T47D (cell line): ENCODE data around the gene GRIA1.
A peak's percentile ranks its signal among the peaks of the same experiment; 100 is the strongest.

ENCODE experiments used
- DNase-seq, 2 experiments: peaks; one replicate each; pipeline versions ENCODE4 v3.0.0 to v3.0.0-alpha.2; 2011 to 2012; ENCODE audit warnings: low read depth in 1 of 2, low spot score in 1 of 2
- JUND ChIP-seq: IDR thresholded peaks from 2 replicates; pipeline ENCODE4 v1.6.1; 2012; ENCODE audit warnings: low read depth
- in situ Hi-C: cut with HindIII; loops from 2 replicates; pipeline ENCODE4 v1.10.0; 2016; ENCODE audit warnings: low sequenced_read_pairs, low pct_unique_long_range_greater_than_20kb

GRIA1 gene

DNA sequence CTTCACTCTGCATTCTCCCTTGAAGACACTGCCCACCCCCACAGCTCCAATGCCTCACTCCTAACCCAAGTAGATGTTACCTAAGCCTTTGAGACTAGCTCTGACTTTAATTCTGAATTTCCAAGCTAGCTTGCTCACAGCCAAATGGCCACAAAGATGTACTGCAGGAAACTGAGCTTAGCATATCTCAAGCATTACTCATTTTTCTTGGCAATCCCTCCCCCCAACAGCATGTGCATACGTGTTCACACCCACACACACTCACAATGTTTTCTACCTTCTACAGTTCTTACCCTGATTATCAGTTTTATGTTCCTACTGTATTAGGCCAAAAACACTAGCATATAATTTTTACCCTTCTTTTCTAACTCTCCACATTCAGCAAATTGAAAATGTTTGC, 13.7 kb upstream of the GRIA1 start:
- no peak for DNase-seq
- TF ChIP-seq JUND: no peak
- in situ Hi-C loops: no loop called here

DNA sequence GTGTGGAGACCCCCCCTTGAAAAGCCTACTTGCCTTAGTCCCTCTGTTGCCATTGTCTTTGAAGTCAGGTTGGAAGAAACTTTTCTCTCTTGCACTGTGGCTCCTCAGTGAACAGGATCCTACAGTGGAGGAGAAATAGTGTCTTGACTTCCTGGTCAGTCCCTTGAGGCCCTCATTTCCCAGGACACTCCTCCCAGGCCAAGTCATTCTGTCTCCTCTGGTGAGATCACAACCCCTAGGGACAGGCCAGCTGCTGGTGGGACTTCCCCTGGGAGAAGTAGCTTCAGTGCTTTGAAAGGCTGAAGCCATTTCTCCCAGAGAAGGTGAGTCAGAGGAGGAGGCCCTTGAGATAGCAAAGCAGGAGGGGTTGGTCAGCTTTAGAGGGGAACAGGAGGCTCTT, 10.1 kb upstream of the GRIA1 start:
- TF ChIP-seq JUND: no peak
- DNase-seq: no peak
- in situ Hi-C loops: no loop called here

DNA sequence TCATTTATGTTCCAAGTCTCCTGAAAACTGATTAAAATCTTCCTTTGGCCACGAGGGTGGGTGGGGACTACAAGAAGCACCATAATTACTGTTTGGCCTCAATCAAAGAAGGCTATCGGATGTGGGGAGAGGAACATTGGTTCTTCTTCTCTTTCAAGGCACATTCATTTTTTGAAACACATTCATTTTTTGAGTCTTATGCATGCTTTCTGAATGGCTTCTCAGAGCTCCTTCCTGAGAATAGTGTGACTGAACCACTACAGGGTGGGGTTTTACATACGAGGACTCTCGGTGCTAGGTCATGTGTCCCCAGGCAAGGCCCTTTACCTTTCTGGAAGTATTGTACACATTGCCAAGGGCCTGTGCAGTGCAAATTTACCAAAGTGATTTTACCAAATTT, 7.0 kb upstream of the GRIA1 start:
- in situ Hi-C loops: no loop called here
- no peak for TF ChIP-seq JUND
- no peak for DNase-seq

GRCh38 chr5:153485641-153486040, 4.8 kb upstream of the GRIA1 start:
- DNase-seq: no peak
- in situ Hi-C loops: no loop called here
- TF ChIP-seq JUND: no peak

GRCh38 chr5:153486771-153487170, 3.7 kb upstream of the GRIA1 start:
- in situ Hi-C loops: no loop called here
- no peak for DNase-seq
- no peak for TF ChIP-seq JUND

- TF ChIP-seq JUND: no peak
- DNase-seq: no peak
- in situ Hi-C loops: no loop called here
Observed at GRCh38 chr5:153489611-153490010, 859 bp upstream of the GRIA1 start.

DNA sequence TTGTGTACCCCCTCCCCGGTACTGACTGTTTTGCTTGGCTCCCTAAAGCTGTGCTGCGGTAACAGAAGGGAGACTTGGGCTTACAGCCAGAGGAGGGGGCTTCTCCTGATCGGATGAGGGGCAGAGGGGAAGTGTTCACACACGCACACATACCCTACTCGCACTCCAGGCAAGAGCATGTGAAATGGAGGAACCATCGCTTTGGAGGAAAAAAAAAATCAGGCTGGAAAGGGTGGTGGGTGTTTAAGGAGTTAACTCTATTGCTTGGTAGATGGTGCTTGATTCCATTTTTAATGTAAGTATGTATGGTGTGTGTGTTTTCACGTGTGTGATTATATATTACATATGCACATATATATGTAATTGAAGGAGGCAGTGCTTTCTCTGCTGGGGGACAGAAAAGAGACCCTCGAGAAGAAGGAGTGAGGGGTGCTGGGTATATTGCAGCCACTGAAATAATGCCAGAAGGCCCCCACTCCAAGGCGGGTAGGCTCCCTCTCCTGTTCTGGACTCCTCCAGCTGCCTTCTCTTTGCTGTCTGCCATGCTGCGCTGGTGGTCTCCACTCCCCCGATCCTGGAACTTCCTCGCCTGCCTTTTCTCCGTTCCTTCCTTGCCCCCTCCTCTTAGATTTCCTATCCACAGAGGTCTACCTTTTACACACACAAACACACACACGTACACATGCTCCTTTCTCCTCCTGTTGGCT, 721 bp downstream of the GRIA1 start:
- DNase-seq: no peak
- in situ Hi-C loops: no loop called here
- TF ChIP-seq JUND: no peak

DNA sequence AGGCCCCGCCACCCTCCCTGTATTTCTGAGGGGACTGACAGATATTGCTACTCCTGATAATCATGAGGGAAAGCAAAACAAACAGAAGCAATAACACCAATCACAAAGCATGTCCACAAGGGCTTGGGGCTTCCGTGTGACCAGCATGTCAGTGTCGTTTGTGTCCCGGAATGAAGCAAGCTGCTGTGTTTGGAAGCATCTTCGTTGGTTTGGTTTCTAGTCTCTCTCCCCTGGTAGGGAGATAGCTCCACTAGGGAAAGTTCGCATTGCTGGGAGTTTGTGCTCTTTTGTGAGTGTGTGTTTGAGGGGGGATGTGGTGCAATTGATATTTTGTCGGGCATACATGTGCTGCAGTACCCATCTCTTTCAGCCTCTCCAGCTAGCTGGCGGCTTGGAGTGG, 1.4 kb downstream of the GRIA1 start:
- in situ Hi-C loops: no loop called here
- no peak for TF ChIP-seq JUND
- DNase-seq: no peak

GRCh38 chr5:153496835-153497234, 6.4 kb downstream of the GRIA1 start:
- peak in 1 of 2 experiments; percentile 21 for DNase-seq
- in situ Hi-C loops: no loop called here
- TF ChIP-seq JUND: no peak

- in situ Hi-C loops: no loop called here
- no peak for TF ChIP-seq JUND
- no peak for DNase-seq
Observed at GRCh38 chr5:153498516-153498915, 8.0 kb downstream of the GRIA1 start.

DNA sequence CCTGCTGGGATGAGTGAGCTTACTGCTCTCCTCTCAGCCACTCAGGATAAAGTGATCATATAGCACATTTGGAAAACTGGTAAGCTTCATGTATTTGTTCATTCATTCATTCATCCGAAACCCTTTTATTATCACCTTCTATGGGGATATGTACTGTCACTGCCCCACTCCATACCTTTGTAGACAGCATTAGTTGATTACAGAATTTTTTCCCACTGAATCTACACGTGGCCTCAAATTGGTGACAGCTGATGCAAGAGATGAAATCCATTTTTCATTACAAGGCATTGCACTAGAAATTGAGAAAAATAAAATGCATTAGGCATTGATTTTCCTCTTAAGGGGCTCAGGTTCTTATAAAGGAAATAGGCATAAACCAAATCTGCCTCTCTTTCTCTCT, 9.7 kb downstream of the GRIA1 start:
- no peak for DNase-seq
- no peak for TF ChIP-seq JUND
- in situ Hi-C loops: no loop called here

DNA sequence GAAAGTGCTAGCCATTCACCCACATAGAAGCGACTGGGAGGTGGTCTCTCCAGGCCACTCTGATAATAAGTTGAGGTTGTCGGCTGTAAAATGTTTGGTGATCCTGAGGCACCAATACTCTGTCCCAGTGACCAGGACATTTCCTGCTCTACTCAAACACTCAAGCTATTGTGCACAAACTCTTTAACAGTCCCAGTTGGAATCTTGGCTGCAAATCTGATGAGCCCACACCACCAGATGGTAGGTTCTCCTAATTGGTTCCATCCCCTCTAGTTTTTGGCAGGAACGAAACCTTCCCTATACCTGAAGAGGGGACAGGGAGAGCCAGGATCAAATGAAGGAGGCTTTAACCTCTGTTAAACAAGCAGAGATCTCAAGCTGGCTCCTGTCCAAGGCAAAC, 14.3 kb downstream of the GRIA1 start:
- in situ Hi-C loops: no loop called here
- no peak for TF ChIP-seq JUND
- DNase-seq: no peak

DNA sequence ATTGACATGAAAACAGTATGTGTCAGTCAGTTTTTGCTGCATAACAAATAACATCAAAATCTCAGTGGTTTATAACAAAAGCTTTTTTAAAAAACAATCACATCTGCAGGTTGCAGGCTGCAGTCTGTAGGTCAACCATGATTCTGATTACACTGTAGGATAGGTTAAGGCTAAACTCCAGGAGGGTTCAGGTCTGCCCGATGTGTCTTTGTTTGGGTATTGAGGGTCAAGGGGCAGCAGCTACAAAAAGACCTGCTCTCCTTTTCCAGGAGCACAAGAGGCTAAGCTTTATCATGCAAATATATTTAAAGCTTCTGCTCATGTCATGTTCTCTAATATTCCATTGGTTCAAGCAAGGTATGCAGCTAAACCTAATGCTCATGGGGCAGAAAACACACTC, 18.2 kb downstream of the GRIA1 start:
- in situ Hi-C loops: no loop called here

GRCh38 chr5:153511622-153512021, 21.2 kb downstream of the GRIA1 start:
- in situ Hi-C loops: no loop called here
- no peak for DNase-seq
- TF ChIP-seq JUND: no peak

More for the DNA sequence above, 18.2 kb downstream of the GRIA1 start:
- DNase-seq: no peak
- TF ChIP-seq JUND: no peak
